ENCODE measurements around the gene THSD7B. TPM values are rescaled to one million over a fixed set of nuclear protein-coding genes. Genes with fewer than 3 reads are reported as not detected.

The THSD7B gene
- total RNA-seq, 1 donor from 2014 or later = 0.38 TPM

GRCh38 chr2:137511526-137511925, 746.2 kb downstream of the THSD7B start:
- H3K9me3 ChIP-seq = no peaks in the 10 kb centered on the region
- intact Hi-C loops (cut with DNase I) = no loop called here
- no peaks in the 10 kb centered on the region for H3K27me3 ChIP-seq (ENCODE audit: low read depth)
- no peak overlapping the region for H3K4me3 ChIP-seq
- no peak overlapping the region for H3K27ac ChIP-seq
- no peaks in the 10 kb centered on the region for H3K4me1 ChIP-seq
- no peak for DNase-seq
- TF ChIP-seq CTCF (IDR thresholded peaks at IDR 0.05) = no peak
- no peak for ATAC-seq
- no peaks in the 10 kb centered on the region for H3K36me3 ChIP-seq

DNA sequence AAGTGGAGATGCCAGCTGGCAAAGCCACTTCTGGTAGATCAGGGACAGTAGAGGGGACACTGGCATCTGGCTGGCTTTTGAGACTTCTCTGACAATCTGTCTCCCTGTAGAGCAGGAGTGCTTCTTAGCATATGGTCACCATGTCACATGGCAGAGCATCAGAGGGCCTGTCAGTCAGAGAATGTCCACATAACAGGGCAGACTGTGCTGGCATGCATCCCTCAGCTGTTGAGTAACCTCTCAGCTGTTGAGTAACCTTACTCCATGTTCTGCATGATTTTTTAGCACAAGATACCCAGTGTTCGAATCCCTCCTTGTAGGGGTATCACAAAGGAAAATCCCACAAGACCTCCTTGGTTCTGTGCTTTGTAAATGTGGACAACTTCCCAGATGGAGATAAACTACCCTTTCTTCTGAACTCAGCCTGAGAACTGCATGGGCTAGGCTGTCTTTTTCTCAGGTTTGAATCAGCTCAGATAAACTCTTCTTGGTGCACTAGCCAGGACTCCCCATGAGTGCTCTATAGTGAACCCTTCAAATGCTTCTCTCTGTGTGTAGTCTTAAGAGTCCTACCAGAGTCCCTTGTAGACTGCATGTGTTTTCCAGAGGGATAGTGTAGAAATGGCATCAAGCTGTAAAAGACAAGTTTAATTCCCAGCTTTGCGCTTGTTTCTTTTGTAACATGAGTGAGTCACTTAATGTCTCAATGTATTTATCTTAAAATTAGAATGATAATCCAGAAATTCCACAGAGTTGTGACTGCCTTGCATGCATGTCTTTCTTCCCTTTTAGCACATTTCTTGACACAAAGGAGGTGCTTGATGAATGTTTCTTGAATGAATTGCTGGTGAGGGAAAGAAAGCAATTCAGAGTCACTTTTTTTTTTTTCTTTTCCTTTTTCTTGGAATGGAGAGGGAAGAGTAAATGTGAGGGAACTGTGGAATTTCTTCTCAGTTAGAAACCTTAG, 756.6 kb downstream of the THSD7B start:
- Histone ChIP-seq H3K36me3 (no peaks in the 10 kb centered on the region), H3K4me3 (no peak overlapping the region), H3K9me3 (no peaks in the 10 kb centered on the region), H3K27me3 (ENCODE audit: low read depth) (no peaks in the 10 kb centered on the region), H3K27ac (no peak overlapping the region), H3K4me1 (no peaks in the 10 kb centered on the region)
- intact Hi-C loops (cut with DNase I) = no loop called here
- no peak for DNase-seq
- TF ChIP-seq CTCF (IDR thresholded peaks at IDR 0.05) = no peak
- ATAC-seq = no peak

- no peak for DNase-seq
- no peak overlapping the region for H3K4me3 ChIP-seq
- no peaks in the 10 kb centered on the region for H3K27me3 ChIP-seq (ENCODE audit: low read depth)
- no peaks in the 10 kb centered on the region for H3K4me1 ChIP-seq
- H3K9me3 ChIP-seq = no peaks in the 10 kb centered on the region
- no peak overlapping the region for H3K27ac ChIP-seq
- H3K36me3 ChIP-seq = no peaks in the 10 kb centered on the region
- no peak for ATAC-seq
- intact Hi-C loops (cut with DNase I) = no loop called here
- no peak for TF ChIP-seq CTCF (IDR thresholded peaks at IDR 0.05)
Observed at GRCh38 chr2:137522620-137523011, 757.3 kb downstream of the THSD7B start.

- no peaks in the 10 kb centered on the region for H3K4me1 ChIP-seq
- TF ChIP-seq CTCF (IDR thresholded peaks at IDR 0.05) = no peak
- no peaks in the 10 kb centered on the region for H3K9me3 ChIP-seq
- H3K36me3 ChIP-seq = no peaks in the 10 kb centered on the region
- intact Hi-C loops (cut with DNase I) = no loop called here
- no peak for DNase-seq
- no peak overlapping the region for H3K4me3 ChIP-seq
- H3K27me3 ChIP-seq (ENCODE audit: low read depth) = no peaks in the 10 kb centered on the region
- no peak overlapping the region for H3K27ac ChIP-seq
- no peak for ATAC-seq
Observed at GRCh38 chr2:137523931-137524330, 758.6 kb downstream of the THSD7B start.

GRCh38 chr2:137525132-137525531, 759.8 kb downstream of the THSD7B start:
- no peaks in the 10 kb centered on the region for H3K9me3 ChIP-seq
- DNase-seq (no peak), ATAC-seq (no peak)
- intact Hi-C loops (cut with DNase I) = no loop called here
- no peaks in the 10 kb centered on the region for H3K36me3 ChIP-seq
- no peak for TF ChIP-seq CTCF (IDR thresholded peaks at IDR 0.05)
- H3K27me3 ChIP-seq (ENCODE audit: low read depth) = no peaks in the 10 kb centered on the region
- no peak overlapping the region for H3K4me3 ChIP-seq
- no peak overlapping the region for H3K27ac ChIP-seq
- no peaks in the 10 kb centered on the region for H3K4me1 ChIP-seq
